Neural progenitor cell (in vitro differentiated cells): ENCODE data around the gene ANG.

Source experiments
- CTCF ChIP-seq: fragments of 200-600 bp; sonication (generic); IDR thresholded peaks from 2 replicates; pipeline ENCODE4 v1.5.1; 2017; ENCODE audit warnings: antibody characterized with exemption, mild to moderate bottlenecking
- EZH2 ChIP-seq: fragments of 200-600 bp; sonication (generic); IDR thresholded peaks from 2 replicates; pipeline ENCODE4 v1.6.1; 2017; ENCODE audit warnings: antibody characterized with exemption, mild to moderate bottlenecking, moderate library complexity

GRCh38 chr14:20679907-20680306, 8.7 kb upstream of the ANG start:
- TF ChIP-seq EZH2 (no peak), CTCF (no peak)
